ENCODE data around the gene CEP152.

The CEP152 gene

DNA sequence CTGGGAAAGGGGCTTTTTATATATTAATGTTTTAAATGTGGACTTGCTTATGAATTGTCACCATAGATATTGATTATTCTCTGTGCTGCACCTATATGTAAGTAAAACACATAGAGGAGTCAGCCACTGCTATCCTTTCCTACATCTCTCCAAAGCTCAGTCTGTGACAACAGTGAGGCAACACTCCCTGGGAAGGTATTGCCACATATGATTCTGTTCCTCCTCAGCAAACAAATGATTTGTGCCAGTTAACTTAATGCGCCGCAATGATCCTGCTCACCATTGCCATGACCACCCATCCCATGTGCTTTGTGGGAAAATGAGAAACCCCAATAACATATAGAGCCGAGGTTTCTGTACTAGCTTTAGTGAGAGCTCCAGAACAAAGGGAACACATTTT is 90.2 kb downstream of the CEP152 start:
- DNase-seq = no peak
- no peak for TF ChIP-seq CTCF (IDR thresholded peaks at IDR 0.05)
- Mint-ChIP-seq H3K9me3 (peaks cover 19% of the 10 kb centered on the region), H3K27me3 (ENCODE audit: low read depth, poor library complexity) (peaks cover 5% of the 10 kb centered on the region), H3K27ac (no peak overlapping the region), H3K4me1 (peaks cover 14% of the 10 kb centered on the region), H3K4me3 (no peak overlapping the region), H3K36me3 (ENCODE audit: low read depth) (peaks cover 15% of the 10 kb centered on the region)

- peaks cover 5% of the 10 kb centered on the region for H3K27me3 Mint-ChIP-seq (ENCODE audit: low read depth, poor library complexity)
- peaks cover 9% of the 10 kb centered on the region for H3K4me1 Mint-ChIP-seq
- no peak for TF ChIP-seq CTCF (IDR thresholded peaks at IDR 0.05)
- H3K27ac Mint-ChIP-seq = no peak overlapping the region
- H3K9me3 Mint-ChIP-seq = peaks cover 23% of the 10 kb centered on the region
- H3K4me3 Mint-ChIP-seq = no peak overlapping the region
- DNase-seq = no peak
- H3K36me3 Mint-ChIP-seq (ENCODE audit: low read depth) = peaks cover 19% of the 10 kb centered on the region
Observed at GRCh38 chr15:48719668-48720067, 91.2 kb downstream of the CEP152 start.

- peaks cover 9% of the 10 kb centered on the region for H3K4me1 Mint-ChIP-seq
- H3K27ac Mint-ChIP-seq = no peak overlapping the region
- no peak for DNase-seq
- H3K27me3 Mint-ChIP-seq (ENCODE audit: low read depth, poor library complexity) = peaks cover 5% of the 10 kb centered on the region
- peaks cover 23% of the 10 kb centered on the region for H3K9me3 Mint-ChIP-seq
- H3K36me3 Mint-ChIP-seq (ENCODE audit: low read depth) = peaks cover 19% of the 10 kb centered on the region
- H3K4me3 Mint-ChIP-seq = no peak overlapping the region
- TF ChIP-seq CTCF (IDR thresholded peaks at IDR 0.05) = no peak
Observed at GRCh38 chr15:48718646-48719045, 92.2 kb downstream of the CEP152 start.

DNA sequence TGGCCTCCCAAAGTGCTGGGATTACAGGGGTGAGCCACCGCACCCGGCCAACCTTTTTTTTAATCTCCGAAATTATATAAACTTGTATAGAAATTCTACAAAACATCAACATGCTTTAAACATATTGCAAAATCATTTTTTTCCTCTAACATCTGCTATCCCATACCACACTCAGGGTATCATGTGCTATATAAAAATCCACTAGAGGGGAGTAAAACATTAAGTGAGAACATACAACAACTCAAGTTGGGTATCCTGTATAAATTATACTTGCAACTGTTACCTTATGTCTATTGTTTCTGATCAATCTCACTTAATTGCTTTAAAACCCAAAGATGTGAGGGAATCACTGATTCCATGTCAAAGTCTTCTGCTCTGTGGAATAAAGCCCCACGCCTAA is 93.4 kb downstream of the CEP152 start:
- peaks cover 19% of the 10 kb centered on the region for H3K36me3 Mint-ChIP-seq (ENCODE audit: low read depth)
- H3K4me3 Mint-ChIP-seq = no peak overlapping the region
- no peak for DNase-seq
- H3K9me3 Mint-ChIP-seq = peaks cover 23% of the 10 kb centered on the region
- H3K27me3 Mint-ChIP-seq (ENCODE audit: low read depth, poor library complexity) = peaks cover 5% of the 10 kb centered on the region
- H3K27ac Mint-ChIP-seq = no peak overlapping the region
- no peak for TF ChIP-seq CTCF (IDR thresholded peaks at IDR 0.05)
- H3K4me1 Mint-ChIP-seq = peaks cover 4% of the 10 kb centered on the region

DNA sequence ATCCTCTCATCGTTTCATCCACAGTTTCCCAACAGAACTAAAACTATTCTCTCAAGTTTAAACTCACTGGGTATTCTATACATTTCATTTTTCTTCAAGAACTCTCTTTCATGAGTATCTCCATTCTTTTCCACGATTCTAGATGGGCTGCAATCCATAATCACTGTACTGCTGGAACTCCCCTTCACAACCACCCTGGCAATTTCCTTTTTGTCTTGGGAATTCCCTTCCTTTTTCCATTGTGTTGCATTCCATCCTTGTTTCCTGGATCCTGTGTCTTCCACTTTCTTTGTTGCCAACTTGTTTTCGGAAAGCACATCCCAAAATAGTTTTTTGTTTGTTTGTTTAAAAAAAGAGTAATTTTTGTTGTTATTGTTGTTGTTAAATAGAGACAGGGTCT is 98.3 kb downstream of the CEP152 start:
- Mint-ChIP-seq H3K4me3 (no peak overlapping the region), H3K9me3 (peaks cover 22% of the 10 kb centered on the region), H3K4me1 (no peaks in the 10 kb centered on the region), H3K27ac (peak overlapping the region; percentile 66), H3K27me3 (ENCODE audit: low read depth, poor library complexity) (no peaks in the 10 kb centered on the region), H3K36me3 (ENCODE audit: low read depth) (peaks cover 19% of the 10 kb centered on the region)
- TF ChIP-seq CTCF (IDR thresholded peaks at IDR 0.05) = no peak
- DNase-seq = no peak

DNA sequence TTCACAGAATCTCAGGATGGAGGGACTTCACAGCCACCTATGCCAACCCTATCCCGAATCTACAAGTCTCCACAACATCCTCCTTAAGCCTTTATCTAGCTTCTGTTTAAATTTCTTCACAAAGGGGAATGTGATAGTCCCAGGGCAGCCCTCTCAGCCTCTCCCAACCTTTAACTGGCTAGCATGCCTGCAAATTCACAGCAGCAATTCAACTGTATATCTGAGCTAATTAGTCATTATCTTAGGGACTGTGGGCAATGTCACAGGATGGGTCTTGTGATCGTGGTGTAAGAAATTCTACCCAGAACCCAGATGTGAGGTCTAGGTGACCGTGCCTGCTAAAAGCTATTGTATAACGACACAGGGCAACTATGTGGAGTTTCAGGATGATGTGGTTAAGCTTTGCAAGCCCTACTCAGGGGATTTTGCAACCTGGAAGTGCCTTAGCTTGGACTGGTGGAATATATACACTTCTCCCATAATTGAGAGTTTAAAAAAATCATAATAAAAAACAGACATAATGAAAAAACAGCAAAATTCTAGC is 99.8 kb downstream of the CEP152 start:
- Mint-ChIP-seq H3K4me1 (no peaks in the 10 kb centered on the region), H3K27me3 (ENCODE audit: low read depth, poor library complexity) (peaks cover 2% of the 10 kb centered on the region), H3K36me3 (ENCODE audit: low read depth) (peaks cover 13% of the 10 kb centered on the region), H3K9me3 (peaks cover 21% of the 10 kb centered on the region), H3K27ac (peak overlapping the region; percentile 39), H3K4me3 (no peak overlapping the region)
- TF ChIP-seq CTCF (IDR thresholded peaks at IDR 0.05) = no peak
- no peak for DNase-seq

All from nephron progenitor cell (in vitro differentiated cells).